EH (cell line): ENCODE measurements around the gene CCDC127.
"Not testable (repeated sequence)": the region's sequence is repeated elsewhere in the genome, so short reads cannot be mapped to it uniquely, and the experiment has no call there.

Experiments used
- DNase-seq: peaks from one replicate; pipeline ENCODE4 v3.0.0-alpha.2; 2015; ENCODE audit warnings: low read depth

The CCDC127 gene

DNA sequence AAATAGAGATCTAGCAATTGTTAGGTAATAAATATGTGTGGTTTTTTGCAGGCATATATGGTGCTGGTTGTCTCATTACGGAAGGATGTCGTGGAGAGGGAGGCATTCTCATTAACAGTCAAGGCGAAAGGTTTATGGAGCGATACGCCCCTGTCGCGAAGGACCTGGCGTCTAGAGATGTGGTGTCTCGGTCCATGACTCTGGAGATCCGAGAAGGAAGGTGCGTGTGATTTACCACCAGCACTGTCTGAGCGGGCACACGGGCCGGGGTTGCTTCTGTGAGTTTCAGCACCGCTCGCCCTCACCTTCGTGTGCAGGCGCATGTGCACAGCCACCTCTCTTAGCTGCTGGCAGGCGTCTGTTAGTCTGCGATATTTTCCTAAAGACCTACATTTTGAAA, 15.5 kb upstream of the CCDC127 start:
- DNase-seq, result not testable (repeated sequence)

DNA sequence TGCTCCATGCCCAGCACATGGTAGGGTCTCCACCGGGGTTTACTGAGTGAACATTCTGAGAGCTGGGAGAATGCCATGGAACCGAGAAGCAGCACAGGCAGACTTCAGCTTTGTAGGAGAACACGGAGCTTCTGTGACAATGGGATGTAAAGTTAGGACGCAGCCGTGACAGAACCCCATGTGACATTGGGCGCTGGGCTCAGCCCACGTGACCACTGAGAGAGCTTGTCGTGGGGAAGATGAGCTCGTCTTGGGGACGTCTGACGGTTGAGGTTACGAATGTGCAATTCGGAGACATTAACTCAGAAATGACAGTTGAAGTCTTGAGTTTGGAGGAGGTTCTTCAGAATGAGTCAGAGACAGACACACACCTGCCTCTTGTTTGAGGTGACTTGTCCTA, 13.7 kb upstream of the CCDC127 start:
- DNase-seq, result no peak

DNA sequence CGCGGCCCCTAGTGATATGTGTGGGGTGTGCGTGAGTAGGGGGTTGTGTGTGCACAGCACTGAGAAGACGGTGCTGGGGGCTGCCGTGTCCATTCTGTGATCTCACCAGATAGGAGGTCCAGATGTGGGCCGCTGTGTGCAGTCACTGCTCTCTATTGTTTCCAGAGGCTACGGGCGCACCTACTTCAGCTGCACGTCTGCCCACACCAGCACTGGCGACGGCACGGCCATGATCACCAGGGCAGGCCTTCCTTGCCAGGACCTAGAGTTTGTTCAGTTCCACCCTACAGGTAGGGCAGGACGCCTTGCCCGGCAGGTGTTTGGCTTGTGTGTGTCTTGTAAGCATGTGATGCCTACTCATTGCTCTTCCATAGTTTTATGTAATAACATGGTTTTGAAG, 12.8 kb upstream of the CCDC127 start:
- DNase-seq, result no peak

DNA sequence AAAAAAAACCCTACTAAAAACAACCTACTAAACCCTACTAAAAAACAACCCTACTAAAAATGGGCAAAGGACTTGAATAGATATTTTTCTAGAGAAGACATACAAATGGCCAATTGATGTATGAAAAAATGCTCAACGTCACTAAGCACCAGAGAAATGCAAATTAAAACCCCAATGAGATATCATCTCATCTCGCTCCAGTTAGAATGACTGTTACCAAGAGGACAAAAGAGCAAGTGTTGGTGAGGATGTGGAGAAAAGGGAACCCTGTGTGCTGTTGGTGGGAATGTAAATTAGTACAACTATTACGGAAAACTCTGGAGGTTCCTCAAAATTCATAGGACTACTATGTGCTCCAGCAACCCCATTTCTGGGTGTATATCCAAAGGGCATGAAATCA, 10.9 kb upstream of the CCDC127 start:
- no peak for DNase-seq

DNA sequence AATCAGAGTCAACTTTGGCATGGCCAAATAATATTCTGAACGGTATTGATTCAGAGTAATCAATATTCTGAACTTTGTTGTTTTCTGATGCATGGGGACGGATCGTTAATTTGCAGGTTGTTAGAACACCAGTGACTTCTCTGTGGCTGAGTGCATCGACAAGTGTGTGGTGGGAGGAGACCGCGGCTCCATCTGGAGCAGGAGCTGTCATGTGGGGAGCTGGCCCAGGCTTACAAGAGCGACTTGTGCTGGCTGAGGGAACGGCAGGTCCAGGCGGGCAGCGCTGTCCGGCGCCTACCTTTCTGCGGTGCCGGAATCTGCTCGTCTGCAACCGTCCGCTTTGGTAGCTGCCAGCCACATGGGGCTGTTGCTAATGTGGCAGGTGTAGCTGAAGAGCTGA, 9.4 kb upstream of the CCDC127 start:
- not testable (repeated sequence) for DNase-seq

DNA sequence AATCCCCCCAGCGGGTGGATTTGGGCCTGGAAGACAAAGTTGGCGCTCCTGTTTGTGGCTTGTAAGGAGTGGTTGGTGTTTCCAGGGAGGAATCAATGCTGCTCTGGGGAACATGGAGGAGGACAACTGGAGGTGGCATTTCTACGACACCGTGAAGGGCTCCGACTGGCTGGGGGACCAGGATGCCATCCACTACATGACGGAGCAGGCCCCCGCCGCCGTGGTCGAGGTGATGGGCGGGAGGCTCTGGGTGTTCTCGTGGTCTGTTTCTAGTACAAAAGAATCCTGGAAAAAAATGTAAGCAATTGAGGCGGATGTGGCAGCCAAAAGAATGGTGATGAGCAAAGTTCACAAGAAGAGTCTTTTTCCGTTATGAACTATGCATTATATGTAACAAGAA, 7.4 kb upstream of the CCDC127 start:
- DNase-seq, result no peak

DNA sequence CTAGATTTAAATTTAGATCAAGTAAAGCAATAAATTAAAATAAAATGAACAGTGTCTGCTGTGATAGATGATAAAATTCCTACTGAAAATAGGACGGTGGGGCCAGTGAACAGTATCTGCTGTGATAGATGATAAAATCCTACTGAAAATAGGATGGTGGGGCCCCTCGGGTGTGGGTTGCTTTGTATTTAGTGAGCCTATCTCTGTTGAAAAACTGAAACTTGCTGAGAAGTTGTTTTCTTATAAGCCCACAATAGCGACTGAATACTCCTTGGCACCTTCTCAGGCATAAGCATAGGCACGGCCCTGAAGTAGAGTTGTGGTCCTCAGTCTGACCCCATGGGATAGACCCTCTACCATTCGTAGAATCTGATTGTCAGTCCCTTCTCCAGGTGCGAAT, 5.8 kb upstream of the CCDC127 start:
- DNase-seq, result no peak

DNA sequence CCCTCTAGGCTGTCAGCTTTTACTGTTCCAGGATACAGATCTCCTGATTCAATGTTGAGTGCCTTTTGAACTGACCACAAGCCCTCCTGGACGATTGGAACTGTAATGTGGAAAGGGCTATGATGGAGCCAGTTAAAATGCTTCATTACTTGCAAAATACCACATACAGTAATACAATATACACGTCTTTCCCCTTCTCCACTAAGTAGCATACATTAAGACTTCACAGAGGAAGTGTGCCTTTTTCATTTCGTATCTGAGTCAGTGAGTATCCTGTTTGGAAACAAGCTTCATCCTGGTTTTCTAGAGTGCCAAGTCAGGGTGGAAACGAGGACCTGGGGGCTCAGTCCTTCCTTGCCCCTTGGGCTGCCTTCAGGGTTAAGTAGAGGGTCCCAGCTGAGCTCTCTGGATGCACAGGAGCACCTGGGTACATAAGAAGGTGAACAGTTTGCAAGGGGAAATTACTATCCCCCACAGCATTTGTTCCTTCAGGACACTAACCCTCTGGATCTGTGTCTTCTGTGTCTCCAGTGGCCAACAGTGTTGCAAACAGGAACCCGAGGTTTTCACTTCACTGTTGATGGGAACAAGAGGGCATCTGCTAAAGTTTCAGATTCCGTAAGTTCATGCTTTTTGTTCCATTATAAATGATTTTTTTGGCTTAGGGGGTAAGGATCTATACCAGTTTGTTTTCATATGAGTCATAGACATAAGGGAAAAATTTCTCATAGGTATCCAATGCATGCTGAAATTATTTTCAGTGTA, 5.2 kb upstream of the CCDC127 start:
- DNase-seq, result peak; percentile 25

DNA sequence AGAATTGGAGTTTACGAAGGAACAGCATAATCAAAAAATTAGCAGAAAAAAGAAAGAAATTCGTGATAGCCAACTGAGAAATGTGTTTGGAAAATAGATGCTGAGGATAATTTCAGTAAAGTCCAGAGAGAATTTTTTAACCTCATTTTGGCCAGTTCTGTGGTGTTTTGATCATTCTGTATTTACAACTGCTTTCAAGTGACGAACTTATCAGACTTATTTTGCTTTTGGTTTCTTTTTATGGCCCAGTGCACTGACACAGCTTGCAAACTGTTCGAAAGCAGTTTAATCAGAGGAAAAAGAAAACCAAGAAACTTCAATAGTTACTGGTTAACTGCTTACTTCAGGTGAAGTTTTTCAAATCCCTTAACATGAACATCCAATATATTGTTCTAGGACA, 2.0 kb upstream of the CCDC127 start:
- peak; percentile 16 for DNase-seq

DNA sequence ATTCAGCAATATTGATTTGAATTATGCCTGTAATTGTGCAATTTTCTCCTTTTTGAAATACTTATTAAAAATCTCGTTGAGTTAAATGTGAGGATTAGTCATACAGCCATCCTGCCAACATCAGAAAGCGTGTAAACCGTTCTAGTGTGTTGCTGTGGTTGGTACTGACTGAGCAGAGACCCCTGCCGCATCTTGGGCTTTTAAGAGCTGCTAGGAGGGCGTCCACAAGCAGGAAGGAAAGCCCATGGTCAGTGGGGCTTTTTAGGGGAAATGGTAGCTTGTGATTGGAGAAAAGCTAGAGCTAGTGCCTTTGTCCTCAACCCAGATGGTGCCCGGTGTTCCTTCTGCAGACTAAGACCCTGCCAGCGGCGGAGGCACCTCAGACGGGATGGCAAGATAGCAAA, 1.5 kb upstream of the CCDC127 start:
- peak; percentile 53 for DNase-seq

DNA sequence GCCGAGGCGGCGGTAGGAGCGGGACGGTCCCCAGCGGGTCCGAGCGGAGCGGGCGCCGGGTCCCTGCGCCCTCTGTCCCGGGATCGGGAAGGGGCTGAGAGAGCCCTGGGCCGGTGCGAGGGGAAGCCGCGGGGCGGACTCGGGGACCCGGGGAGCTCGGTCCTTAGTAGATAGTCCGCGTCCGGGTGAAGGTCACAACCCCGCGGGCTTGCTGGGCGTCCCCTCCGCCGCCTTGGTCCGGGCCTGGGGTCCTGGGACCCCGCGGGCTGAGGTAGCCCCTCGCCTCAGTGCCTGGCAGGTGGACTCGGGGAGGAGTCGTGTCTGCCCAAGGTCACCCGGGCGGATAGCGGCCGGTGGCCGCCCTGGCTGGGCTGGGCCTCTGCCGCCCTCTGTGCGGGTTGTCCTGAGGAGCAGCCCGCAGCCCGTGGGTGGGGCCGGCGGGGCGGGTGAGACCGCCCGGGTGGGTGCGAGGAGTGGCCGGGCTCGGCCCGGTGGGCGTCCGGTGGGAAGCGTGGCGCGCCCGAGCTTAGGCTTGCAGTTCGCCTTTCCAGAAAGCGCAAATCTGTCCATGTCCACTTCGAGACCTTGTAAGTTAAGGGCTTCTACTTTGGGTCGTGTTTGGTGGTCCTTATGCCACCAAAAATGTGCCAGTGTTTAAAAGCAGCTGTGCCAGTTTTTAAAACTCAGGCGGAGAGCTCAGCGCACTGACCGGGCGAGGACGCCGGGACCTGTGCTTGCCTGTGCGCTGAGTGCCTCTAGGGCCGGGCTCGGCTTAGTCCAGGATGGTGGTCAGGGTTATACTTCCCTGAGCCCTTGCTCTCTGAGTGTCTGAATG, 721 bp upstream of the CCDC127 start:
- DNase-seq, result peak; percentile 57

DNA sequence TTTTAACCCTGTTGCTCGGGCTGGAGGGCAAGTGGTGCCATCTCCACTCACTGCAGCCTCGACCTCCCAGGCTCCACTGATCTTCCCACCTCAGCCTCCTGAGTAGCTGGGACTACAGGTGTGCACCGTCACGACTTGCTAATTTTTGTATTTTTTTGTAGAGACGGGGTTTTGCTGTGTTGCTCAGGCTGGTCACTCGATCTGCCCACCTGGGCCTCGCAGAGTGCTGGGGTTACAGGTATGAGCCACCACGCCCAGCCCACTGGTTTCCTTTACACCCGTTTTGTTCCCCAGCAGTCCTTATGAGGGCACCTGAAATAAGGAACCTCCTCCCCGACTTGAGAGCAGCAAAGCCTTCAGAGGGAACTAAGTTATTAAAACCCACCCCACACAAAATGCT, 1.9 kb downstream of the CCDC127 start:
- not testable (repeated sequence) for DNase-seq

DNA sequence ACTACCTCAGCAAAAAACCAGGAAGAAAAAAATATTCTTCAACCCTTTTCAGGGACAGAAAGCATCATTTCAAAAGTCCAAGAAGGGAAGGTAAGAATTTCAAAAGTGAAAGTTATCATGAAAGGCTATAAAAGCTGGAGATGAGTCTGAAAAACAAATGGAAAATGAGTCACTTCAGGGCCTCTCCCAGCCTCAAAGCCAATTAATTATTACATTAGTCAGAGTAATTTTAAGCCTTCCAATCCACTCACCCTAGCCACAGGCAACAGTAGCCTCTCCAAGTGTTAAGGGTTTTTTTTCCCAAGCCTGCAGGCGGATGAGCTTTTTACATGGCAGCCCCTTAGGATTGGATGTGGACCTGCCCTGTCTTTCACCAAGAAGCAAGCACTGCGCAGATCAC, 2.7 kb downstream of the CCDC127 start:
- peak; percentile 70 for DNase-seq

DNA sequence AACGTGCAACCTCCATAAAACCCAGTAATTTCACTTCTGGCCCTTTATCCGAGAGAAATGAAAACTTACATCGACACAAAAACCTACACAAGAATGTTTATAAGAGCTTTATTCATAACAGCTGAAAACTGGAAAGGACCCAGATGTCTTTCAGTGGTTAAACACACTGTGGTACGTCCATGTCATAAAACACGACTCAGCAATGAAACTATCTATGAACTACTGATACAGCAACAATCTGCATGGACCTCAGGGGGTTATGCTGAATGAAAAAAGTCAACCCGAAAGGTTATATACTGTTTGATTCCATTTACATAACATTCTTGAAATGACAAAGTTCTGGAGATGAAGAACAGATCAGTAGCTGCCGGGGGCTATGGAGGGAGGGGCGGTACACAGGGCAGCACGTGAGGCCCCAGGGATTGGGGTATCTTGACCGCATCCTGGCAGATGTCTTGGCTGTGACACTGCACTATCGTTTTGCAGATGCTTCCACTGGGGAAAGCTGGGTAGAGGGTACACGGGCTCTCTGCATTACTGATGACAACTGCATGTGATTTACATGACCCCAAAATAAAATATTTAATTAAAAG, 4.1 kb downstream of the CCDC127 start:
- no peak for DNase-seq

DNA sequence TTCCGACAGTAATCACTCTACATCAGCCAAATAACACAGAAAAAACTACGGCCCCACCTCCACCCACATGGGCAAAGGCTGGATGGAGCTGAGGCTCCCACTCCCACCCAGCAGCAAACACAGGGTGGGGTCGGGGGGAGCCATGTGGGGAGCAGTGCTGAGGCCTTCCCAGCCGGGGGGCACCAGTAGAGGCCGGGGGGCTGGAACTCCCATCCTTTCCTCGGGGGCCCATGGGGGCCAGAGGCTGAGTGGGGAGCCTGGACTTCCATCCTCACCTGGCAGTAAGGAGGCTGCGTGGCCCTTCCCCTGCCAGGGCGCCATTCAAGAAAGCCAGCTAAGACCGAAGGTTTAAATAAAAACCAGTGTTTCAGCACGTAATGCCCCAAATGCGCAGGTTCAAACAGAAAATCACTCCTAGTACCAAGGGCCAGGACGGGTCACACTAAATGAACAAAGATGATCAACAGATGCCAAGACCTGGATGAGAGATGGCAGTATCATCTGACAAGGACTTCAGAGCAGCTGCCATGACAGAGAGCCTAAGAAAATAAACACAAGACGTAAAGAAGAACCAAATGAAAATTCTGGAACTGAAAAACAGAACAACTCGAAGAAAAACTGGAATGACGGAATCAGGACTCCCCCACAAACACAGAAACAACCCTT, 9.4 kb downstream of the CCDC127 start:
- no peak for DNase-seq

DNA sequence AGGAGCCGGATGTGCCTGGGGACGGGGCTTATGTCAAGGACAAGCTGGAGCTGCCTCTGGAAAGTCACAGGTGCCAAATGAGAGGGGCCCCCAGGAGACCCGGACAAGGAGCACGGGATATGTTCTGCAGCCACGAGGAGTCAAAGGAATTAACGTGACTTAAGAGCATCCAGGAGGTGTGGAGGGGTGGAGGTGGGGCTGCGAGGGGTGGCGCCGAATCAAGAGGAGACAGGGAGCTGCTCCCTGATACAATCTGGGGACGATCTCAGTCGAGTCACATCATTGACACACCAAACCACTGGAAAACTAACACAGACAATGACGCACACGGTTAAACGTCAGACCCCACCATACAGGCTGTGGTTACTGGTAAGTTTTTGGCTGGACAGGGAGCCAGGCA, 10.4 kb downstream of the CCDC127 start:
- DNase-seq, result peak; percentile 79

DNA sequence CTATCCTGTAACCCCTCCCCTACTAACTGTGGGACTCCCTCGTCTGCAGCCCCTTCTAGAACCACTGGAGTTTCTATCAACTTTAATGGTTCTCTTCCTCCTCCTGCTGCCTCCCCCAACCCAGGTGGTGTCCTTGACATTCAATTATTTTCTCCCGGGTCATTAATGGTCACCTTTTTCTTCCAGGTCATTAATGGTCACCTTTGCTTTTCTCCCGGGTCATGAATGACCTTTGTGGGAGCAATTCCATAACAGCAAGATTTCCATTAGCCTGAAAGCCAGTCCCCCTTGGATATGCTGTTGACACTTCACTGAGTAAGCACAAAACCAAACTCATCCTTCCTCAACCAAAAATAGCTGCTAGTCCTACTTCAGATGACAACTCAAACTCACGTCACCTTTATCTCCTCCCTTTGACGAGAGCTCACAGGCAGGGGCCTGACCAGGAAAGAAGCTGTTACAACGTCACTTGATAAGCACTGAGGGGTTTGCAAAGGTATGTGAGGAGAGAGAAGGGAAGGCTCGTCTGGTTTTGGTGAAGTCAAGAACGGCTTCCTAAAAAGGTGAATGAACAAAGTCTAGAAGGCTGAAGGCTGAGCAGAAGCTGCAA, 10.9 kb downstream of the CCDC127 start:
- no peak for DNase-seq

DNA sequence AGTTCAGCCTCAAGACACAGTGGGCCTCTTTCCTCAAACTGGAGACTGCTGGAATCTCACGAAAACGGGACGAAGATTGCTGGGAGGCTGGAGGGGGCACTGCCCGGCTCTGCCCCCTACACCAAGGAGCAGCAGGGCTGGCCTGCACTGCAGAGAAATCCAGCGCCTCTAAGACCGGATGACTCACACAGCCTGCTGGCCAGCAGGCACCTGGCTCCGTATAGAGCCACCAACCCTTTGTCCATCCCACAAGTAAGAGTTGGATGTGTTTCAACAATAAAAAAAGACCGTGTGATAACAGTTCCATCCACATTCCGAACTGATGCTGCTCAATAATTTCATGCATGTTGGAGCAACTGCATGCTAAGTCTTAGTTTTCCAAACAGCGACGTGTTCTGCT, 11.5 kb downstream of the CCDC127 start:
- no peak for DNase-seq

DNA sequence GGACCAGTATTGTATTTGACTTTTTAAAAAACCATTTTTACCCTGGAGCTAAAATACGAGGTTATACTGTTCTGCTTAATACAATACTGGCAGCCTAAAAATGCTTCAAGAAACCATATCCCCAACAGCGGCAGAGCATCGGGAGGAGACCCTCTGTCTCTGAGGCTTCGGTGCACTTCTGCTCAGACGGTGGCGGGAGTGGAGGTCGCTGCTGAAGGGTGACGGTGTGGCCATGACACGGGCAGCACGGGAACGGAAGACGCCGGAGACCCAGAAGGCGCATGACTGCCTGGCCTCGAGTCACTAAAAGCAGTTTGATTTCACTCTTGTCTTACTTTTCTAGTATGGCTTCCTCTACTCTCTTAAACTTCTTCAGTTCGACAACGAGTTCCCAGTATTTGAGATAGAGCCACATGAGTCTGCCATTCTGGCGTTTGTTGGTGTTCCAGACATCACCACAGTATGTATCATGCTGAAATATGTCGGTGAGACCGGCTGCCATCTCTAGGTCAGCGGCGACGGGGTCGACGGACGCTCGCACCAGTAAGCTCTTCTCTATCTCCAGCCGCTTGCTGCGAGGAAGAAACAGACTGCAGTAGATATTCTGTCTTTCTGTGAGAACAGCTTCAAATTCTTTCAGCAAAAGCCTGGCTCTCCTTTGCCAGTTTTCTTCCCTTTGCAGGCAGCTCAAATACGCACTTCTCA, 12.8 kb downstream of the CCDC127 start:
- no peak for DNase-seq

DNA sequence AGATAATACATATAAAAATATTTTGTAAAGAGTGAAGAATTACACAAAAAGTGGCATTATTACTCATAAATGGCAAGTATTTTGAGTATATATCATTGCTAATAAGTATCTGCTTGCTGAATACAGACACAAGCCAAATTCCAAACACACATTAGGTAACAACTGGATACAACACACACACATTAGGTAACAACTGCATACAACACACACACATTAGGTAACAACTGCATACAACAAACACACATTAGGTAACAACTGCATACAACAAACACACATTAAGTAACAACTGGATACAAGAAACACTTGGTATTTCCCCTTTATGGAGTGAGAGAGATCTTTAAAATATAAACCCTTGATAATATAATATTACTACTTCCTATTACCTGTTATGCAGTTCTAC, 13.5 kb downstream of the CCDC127 start:
- DNase-seq, result no peak

DNA sequence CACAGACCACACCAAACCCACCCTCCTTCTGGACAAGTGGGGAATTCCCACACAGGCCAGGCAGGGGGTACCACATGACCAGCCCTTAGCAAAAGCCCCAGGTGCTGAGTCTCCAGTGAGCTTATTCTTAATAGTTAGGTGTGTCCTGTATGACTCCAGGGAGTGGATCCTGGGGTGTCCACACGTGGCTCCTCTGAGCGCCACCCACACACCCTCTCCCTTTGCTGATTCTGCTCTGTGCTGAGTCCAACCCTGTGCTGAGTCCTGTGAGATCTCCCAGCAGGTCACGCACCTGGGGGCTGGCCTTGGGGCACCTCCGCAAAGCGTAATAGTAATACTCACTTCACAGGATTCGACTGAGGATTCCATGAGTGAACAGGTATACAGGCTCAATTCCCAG, 14.0 kb downstream of the CCDC127 start:
- DNase-seq, result no peak
